Fibroblast of skin of right quadriceps (primary cell): ENCODE measurements around the gene CACHD1.

Experiments used
- DNase-seq: peaks from one replicate; pipeline ENCODE4 v3.0.0-alpha.2; 2013

The CACHD1 gene

GRCh38 chr1:64469977-64470664, at the start of gene CACHD1:
CACHD1 (plus strand) TSS chr1:64470129; CDS start chr1:64470745, 616 bp downstream.
- DNase-seq: peak; percentile 86

- DNase-seq: no peak
These were observed 48.6 kb upstream of the CACHD1 start for GRCh38 chr1:64421377-64421776.

- no peak for DNase-seq
These were observed 46.4 kb upstream of the CACHD1 start for GRCh38 chr1:64423526-64423925.

- DNase-seq: no peak
These were observed 45.5 kb upstream of the CACHD1 start for GRCh38 chr1:64424412-64424811.

GRCh38 chr1:64425521-64425920, 44.4 kb upstream of the CACHD1 start:
- no peak for DNase-seq

GRCh38 chr1:64426681-64427080, 43.2 kb upstream of the CACHD1 start:
- DNase-seq: no peak

GRCh38 chr1:64427879-64428278, 42.0 kb upstream of the CACHD1 start:
- DNase-seq: no peak

GRCh38 chr1:64433308-64433707, 36.6 kb upstream of the CACHD1 start:
- DNase-seq: no peak

- DNase-seq: no peak
These were observed 36.2 kb upstream of the CACHD1 start for GRCh38 chr1:64433747-64434146.

GRCh38 chr1:64435000-64435399, 34.9 kb upstream of the CACHD1 start:
- DNase-seq: no peak

- DNase-seq: no peak
These were observed 32.5 kb upstream of the CACHD1 start for GRCh38 chr1:64437453-64437852.

GRCh38 chr1:64440183-64440826, 29.6 kb upstream of the CACHD1 start:
- DNase-seq: peak; percentile 3

- no peak for DNase-seq
These were observed 18.5 kb upstream of the CACHD1 start for GRCh38 chr1:64451440-64451839.

- DNase-seq: no peak
These were observed 16.2 kb upstream of the CACHD1 start for GRCh38 chr1:64453688-64454087.

GRCh38 chr1:64458915-64459314, 11.0 kb upstream of the CACHD1 start:
- no peak for DNase-seq

- DNase-seq: no peak
These were observed 10.2 kb upstream of the CACHD1 start for GRCh38 chr1:64459743-64460142.

- DNase-seq: no peak
These were observed 3.9 kb upstream of the CACHD1 start for GRCh38 chr1:64466033-64466432.

GRCh38 chr1:64469116-64469976, 583 bp upstream of the CACHD1 start:
- no peak for DNase-seq

GRCh38 chr1:64470665-64471217, 812 bp downstream of the CACHD1 start:
- DNase-seq: peak; percentile 21

GRCh38 chr1:64471218-64472039, 1.5 kb downstream of the CACHD1 start:
- peak; percentile 50 for DNase-seq

- DNase-seq: no peak
These were observed 2.1 kb downstream of the CACHD1 start for GRCh38 chr1:64472040-64472376.

GRCh38 chr1:64472805-64473204, 2.9 kb downstream of the CACHD1 start:
- DNase-seq: no peak

GRCh38 chr1:64473367-64473766, 3.4 kb downstream of the CACHD1 start:
- DNase-seq: no peak
